ENCODE data around the gene HLA-A.

- TF ChIP-seq, protein P1, sequence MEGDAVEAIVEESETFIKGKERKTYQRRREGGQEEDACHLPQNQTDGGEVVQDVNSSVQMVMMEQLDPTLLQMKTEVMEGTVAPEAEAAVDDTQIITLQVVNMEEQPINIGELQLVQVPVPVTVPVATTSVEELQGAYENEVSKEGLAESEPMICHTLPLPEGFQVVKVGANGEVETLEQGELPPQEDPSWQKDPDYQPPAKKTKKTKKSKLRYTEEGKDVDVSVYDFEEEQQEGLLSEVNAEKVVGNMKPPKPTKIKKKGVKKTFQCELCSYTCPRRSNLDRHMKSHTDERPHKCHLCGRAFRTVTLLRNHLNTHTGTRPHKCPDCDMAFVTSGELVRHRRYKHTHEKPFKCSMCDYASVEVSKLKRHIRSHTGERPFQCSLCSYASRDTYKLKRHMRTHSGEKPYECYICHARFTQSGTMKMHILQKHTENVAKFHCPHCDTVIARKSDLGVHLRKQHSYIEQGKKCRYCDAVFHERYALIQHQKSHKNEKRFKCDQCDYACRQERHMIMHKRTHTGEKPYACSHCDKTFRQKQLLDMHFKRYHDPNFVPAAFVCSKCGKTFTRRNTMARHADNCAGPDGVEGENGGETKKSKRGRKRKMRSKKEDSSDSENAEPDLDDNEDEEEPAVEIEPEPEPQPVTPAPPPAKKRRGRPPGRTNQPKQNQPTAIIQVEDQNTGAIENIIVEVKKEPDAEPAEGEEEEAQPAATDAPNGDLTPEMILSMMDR (IDR thresholded peaks at IDR 0.05) = no peak
- no peak for TF ChIP-seq POLR2A (IDR thresholded peaks at IDR 0.05)
Measured at GRCh38 chr6:29933955-29934354, 8.4 kb upstream of the HLA-A start.
